GM23248 (cell line): Measurements from ENCODE around the gene PTPN14.

Source experiments
- EZH2 ChIP-seq: fragments of 200-600 bp; sonication (generic); IDR thresholded peaks from 2 replicates; pipeline ENCODE4 v1.6.1; 2018; ENCODE audit warnings: antibody characterized with exemption, mild to moderate bottlenecking; ENCODE audit not compliant: insufficient read depth, poor library complexity, severe bottlenecking
- EZH2phosphoT487 ChIP-seq: fragments of 200-600 bp; sonication (generic); IDR thresholded peaks from 2 replicates; pipeline ENCODE4 v1.6.1; 2018; ENCODE audit warnings: antibody characterized with exemption, moderate library complexity, mild to moderate bottlenecking, low read depth; ENCODE audit not compliant: insufficient read depth

DNA sequence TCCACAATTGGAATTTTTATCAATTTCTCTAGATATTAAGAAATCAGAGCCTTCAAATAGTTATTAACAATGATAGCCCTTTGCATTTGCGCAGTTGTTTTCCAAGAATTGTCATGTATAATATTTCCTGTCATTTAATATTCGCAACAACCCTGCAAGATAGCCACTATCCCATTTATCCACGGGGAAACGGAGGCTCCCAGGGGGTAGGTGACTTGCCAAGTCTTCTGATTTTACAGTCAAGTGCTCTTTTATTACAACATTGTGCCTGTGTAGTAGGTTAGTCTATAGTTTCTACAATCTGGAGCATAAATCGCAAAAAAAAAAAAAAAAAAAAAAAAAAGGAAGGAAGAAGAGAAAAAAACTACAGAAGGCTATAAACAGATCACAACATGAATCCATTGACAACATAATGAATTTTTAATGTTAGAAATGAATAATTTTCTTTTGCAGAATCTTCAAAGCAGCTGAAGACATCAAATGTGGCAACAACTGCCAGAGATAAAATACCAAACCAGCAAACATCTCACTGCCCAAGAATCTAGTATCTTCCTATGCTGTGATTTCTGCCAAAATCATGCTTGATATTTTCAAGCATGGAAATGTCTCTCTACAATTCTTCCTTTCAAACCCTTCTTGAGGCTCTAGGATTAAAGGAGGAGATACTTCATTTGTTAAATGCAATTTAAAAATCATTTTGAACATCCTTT is 125.5 kb downstream of the PTPN14 start:
- no peak for TF ChIP-seq EZH2
- TF ChIP-seq EZH2phosphoT487, result no peak
